ENCODE measurements around the gene FIZ1.

Gene FIZ1

GRCh38 chr19:55635856-55636440, 36.6 kb upstream of the FIZ1 start:
- DNase-seq (ENCODE audit: low read depth), result no peak

DNA sequence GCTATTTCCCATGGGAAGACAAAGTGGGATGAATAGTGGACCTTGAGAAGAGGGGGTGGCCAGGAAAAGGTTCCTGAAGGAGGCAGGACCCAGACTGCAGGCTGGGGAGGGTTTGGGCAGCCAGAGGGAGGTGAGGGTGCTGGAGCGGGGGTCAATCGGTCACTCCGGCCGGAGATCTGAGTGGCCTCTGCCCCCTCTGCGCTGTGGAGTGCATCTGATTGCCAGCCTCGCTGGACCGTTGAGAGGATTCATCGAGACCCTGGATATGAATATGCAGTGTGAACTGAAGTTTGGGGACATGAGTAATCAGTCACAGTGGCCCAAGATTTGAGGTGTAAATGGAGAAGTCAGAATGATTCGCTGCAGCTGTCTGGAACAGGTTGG, 36.0 kb upstream of the FIZ1 start:
- no peak for DNase-seq (ENCODE audit: low read depth)

DNA sequence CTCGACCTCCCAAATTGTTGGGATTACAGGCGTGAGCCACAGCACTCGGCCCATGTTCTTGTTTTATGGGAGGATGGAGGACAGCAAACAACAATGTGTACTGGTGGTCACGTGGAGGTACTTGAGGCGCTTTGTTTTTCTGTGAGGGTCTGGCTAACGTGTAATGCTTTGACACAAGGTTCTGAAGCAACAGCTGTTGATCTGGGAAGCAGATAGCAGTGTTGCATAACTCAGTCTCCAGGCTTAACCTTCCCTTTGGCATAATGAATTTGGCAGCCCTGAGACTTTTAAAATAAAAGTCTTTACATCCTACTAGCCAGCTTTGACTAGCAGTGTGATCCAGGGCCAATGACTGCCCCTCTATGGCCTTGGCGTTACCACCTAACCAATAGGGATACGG, 34.5 kb upstream of the FIZ1 start:
- DNase-seq (ENCODE audit: low read depth), result no peak

DNA sequence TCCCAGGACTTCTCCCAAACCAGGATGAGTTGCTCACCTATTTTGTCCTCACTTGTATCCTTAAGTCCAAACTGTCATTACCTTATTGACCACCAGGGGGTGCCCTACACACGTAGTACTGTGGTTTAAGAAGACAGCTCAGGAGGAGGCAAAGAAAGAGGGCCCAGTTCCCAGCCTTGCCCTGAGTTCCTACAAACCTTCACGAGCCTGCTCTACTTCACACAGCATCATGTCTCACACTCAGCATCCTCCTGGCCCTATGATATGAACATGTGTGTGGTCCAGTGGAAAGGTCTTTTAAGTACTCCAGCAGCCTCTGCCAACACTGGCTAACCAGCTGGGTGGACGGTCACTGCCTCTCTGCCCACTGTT, 33.1 kb upstream of the FIZ1 start:
- DNase-seq (ENCODE audit: low read depth), result peak; percentile 88

DNA sequence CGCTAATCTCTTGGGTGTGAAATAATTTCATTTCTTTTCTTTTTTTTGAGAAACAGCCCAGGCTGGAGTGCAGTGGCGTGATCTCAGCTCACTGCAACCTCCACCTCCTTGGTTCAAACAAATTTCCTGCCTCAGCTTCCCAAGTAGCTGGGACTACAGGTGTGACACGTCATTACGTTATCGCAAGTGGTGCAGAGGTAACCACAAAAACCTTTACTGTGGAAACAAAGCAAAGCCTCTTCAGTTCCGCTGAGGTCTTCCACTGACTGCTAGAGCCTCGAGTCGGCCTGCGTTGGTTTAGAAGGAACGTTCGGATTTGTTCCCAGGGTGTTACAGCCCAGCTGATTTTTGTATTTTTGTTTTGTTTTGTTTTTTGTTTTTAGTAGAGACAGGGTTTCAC, 27.0 kb upstream of the FIZ1 start:
- peak; percentile 67 for DNase-seq (ENCODE audit: low read depth)

GRCh38 chr19:55625004-55625326, 25.6 kb upstream of the FIZ1 start:
- no peak for DNase-seq (ENCODE audit: low read depth)

GRCh38 chr19:55624109-55625003, 25.0 kb upstream of the FIZ1 start, which contains the start of gene ZNF784:
Gene ZNF784, minus strand, starts transcription at chr19:55624566. Its CDS starts 5 bp downstream, at chr19:55624561.
- DNase-seq (ENCODE audit: low read depth), result peak; percentile 94

DNA sequence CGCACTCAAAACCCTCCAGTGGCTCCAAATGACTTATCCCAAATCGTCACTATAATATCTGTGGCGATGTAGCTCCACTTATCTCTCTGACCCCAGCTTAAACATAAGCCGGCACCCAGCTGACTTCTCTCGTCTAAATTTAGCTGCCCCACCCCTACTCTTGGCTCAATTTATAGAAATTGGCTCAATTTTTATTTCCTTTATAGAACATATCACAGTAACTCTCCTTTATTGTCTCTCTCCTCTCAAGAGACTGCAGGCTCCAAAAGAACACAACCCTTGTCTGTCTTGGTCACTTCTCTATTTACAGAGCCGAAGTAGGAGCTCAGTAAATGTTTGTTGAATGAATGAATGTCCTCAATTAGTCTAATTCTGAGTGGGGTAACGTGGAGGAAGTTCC, 24.2 kb upstream of the FIZ1 start:
- DNase-seq (ENCODE audit: low read depth), result no peak

DNA sequence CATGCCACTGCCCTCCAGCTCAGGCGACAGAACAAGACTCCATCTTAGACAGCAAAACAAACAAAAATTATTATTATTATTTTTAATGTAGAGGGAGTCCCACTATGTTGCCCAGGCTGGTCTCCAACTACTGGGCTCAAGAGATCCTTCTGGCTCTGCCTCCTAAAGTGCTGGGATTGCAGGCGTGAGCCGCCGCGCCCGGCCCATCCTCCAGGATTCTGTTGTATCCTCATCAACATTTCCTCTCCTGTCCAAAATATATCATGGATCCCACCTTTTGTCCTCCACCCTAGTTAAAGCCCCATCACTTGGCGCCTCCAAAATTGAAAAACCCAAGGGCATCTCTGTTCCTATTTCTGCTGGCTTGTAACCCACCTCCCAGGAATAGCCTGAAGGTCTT, 23.8 kb upstream of the FIZ1 start:
- DNase-seq (ENCODE audit: low read depth), result no peak

DNA sequence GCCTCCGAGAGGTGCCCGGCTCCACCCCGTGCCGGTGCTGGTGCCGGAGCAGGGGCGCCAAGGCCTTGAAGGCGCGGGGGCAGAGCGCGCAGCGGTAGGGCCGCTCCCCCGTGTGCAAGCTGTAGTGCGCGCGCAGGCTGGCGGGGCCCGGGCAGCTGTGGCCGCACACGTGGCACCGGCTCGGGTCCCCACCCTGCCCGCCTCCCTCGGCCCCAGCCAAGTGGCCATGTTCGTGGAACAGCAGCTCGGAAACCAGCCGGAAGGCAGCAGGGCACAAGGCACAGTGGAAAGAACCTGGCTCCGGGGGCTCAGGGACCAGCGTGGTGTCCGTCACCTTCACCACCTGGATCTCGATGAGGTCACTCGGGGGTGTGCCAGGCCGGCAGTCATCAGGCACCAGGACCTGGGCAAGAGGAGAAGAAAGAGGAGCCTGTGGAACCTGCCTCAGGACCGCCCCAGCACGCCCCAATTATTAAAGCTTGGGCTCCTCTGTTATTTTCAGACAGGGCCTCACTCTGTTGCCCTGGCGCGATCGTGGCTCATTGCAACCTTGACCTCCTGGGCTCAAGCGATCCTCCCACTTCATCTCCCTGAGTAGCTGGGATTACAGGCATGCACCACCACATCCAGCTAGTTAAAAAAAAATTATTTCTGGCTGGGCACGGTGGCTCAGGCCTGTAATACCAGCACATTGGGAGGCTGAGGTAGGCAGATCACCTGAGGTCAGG, 23.1 kb upstream of the FIZ1 start:
- DNase-seq (ENCODE audit: low read depth), result no peak

GRCh38 chr19:55621673-55622231, 22.4 kb upstream of the FIZ1 start:
- DNase-seq (ENCODE audit: low read depth), result no peak

DNA sequence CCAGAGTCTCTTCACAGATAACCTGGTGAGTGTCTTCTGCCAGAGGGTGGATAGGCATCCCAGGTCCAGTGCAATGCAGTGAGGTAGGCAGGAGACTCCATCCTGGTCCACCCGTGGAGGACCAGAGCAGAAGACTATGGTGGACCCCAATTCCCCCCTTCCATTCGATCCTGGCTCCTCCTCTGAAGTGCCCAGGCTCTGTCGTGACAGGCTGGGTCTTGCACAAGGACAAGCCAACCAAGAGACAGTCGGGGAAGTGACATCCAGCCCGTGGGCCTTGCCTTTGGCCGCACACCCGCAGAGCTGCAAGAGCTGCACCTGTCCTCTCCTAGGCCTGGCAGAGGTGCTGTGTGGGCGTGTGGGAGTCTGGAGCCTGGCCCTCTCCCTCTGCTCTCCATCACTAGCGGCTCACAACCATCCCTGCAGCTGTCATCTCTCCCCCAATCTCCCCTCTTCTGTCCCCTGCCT, 21.9 kb upstream of the FIZ1 start:
- no peak for DNase-seq (ENCODE audit: low read depth)

DNA sequence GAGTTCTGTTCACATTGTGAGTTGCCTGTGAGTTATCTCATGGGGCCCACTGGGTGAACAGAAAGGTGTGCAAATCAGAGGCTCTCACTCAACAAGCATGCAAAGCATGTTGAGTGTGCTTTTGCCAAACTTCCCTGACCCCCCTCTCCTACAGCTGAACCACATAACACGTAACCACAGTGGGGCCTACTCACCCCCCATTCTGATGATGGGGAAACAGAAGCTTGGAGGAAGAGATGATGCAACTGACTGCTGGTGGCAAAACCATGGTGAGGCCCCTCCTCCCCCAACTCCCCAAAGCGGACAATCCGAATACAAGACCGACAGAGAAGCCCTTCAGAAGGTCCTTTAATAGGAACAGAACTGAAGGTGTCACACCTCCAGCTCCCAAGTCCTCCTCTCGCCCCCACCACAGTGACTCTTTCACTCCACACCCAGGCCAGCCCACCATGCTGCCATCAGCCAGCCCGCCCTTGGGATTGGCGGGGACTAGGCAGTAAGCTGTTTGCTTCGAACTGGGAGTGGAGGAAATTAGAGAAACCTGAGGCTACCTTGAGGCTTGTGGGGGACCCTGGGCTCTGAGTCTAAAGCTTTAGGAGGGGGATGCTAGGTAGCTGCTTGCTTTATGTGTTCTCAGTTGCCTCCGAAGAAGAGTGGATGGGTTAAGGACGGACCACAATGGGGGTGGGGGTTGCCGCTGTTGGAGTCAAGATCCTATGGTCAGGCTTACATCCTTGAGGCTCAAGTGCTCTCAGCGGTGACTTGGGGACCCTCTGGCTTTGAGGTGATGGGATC, 21.3 kb upstream of the FIZ1 start:
- DNase-seq (ENCODE audit: low read depth), result no peak

DNA sequence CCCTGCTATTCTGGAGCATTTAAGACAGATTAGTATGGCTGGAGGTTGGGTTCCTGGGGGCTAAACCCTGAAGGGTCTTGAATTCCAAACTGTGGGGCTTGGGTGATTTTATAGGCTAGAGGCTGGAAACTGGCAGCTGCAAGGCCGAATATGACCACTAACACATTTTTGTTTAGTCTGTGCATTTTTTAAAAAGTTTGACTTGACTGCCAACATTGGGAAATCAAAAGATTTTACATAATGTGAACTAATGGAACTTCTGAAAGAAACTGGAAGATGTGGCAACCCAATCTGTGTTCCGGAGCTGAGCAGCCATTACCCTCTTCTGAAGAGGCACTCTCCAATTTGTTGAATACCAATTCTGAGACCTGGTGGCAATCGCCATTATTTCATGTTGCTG, 20.0 kb upstream of the FIZ1 start:
- DNase-seq (ENCODE audit: low read depth), result no peak

- DNase-seq (ENCODE audit: low read depth), result no peak
Measured at GRCh38 chr19:55618426-55618825, 19.1 kb upstream of the FIZ1 start.

DNA sequence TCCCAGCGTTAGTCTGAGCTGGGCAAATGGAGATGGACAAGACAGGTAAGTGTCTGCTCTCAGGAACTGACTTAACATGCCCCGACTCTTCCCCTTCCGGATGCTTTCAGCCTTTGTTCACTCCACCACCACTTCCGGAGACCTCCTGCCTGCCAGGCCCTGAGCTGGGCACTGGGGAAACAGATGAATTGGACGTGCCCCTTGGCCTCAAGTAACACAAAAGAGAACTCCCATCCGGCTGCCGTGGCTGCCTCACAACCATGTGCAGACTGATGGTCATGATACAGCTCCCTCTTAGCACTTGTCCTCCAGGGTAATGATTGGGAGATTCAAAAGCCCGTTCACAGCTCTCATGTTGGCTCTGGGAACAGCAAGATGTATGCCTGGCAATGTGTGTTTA, 18.1 kb upstream of the FIZ1 start:
- no peak for DNase-seq (ENCODE audit: low read depth)

DNA sequence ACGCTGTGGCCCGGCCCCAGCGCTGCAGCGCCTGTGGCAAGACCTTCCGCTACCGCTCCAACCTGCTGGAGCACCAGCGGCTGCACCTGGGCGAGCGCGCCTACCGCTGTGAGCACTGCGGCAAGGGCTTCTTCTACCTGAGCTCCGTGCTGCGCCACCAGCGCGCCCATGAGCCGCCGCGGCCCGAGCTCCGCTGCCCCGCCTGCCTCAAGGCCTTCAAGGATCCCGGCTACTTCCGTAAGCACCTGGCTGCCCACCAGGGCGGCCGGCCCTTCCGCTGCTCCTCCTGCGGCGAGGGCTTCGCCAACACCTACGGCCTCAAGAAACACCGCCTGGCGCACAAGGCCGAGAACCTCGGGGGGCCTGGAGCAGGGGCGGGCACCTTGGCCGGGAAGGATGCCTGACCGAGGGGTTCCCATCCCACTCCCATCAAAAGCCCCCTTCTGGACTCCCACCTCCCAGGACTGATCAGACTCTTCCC, 17.1 kb upstream of the FIZ1 start:
- DNase-seq (ENCODE audit: low read depth), result no peak

- DNase-seq (ENCODE audit: low read depth), result no peak
Measured at GRCh38 chr19:55615543-55616394, 16.5 kb upstream of the FIZ1 start.

GRCh38 chr19:55614711-55615542, 15.6 kb upstream of the FIZ1 start:
- no peak for DNase-seq (ENCODE audit: low read depth)
